HCT116 (cell line): ENCODE data around the gene OOSP4B. TPM values are rescaled to one million over a fixed set of nuclear protein-coding genes. Genes with fewer than 3 reads are reported as not detected.
"Not testable (repeated sequence)": the region's sequence is repeated elsewhere in the genome, so short reads cannot be mapped to it uniquely, and the experiment has no call there.

ENCODE experiments used
- ATAC-seq: fragments of 200-7000 bp; cut with Tn5 transposase; 2 replicates; pipeline ENCODE4 v1.9.1; 2020; ENCODE audit warnings: mild to moderate bottlenecking, moderate library complexity
- BruUV-seq: library from RNA; stranded (reverse); fragments of 400-500 nt; replicated peaks from 2 replicates; lab custom pipeline; 2021; lab: Mats Ljungman, UMichigan
- CTCF ChIA-PET: fragments of 300-600 bp; sonication (Branson Sonifier 250); formaldehyde crosslinking; loops from one replicate; lab custom pipeline; 2021; ENCODE audit warnings: antibody characterized with exemption; lab: Charles Lee
- POLR2A ChIA-PET: fragments of 300-600, 350-600 bp; sonication (Branson Sonifier 250); formaldehyde crosslinking; loops from one replicate; lab custom pipeline; 2021; ENCODE audit warnings: antibody characterized with exemption; lab: Charles Lee
- RAD21 ChIA-PET, 2 experiments: fragments of 300-600 bp; sonication (Branson Sonifier 250); formaldehyde crosslinking; loops; one replicate each; lab custom pipeline; 2023; ENCODE audit warnings: low total read pairs in 2 of 2; ENCODE audit not compliant: uncharacterized antibody in 2 of 2, unreplicated experiment in 2 of 2, low non-redundant PET in 1 of 2; lab: Charles Lee
- DNase-seq: peaks from one replicate; pipeline ENCODE4 v3.0.0-alpha.2; 2010; ENCODE audit warnings: low read depth, low spot score
- H2AFZ ChIP-seq: fragments of 200-600 bp; shearing (Covaris generic), sonication (generic); 2 replicates; pipeline ENCODE4 v1.6.1; 2017; ENCODE audit warnings: low read depth, mixed run types, mixed read lengths, antibody characterized with exemption, low read length; ENCODE audit not compliant: poor library complexity, severe bottlenecking
- H3K27ac ChIP-seq: 2 replicates; pipeline ENCODE4 v1.5.1; 2012; ENCODE audit warnings: low read depth, low read length
- H3K27me3 ChIP-seq: fragments of 200-600 bp; sonication (generic); 2 replicates; pipeline ENCODE4 v1.6.1; 2016; ENCODE audit warnings: mixed run types, low read length, mixed read lengths; ENCODE audit not compliant: insufficient read depth
- H3K36me3 ChIP-seq, 2 experiments: fragments of 200-500 bp in 1 of 2; fragments of 200-600 bp in 1 of 2; sonication (Bioruptor generic) in 1 of 2; sonication (generic) in 1 of 2; 2 replicates each; pipeline versions ENCODE4 v1.5.1 to v1.6.1; 2014 to 2016; ENCODE audit warnings: low read length in 2 of 2, inconsistent platforms in 1 of 2, mixed read lengths in 1 of 2, mixed run types in 1 of 2; ENCODE audit not compliant: insufficient read depth in 2 of 2, control insufficient read depth in 1 of 2
- H3K4me1 ChIP-seq, 2 experiments: fragments of 200-600 bp in 1 of 2; sonication (generic) in 1 of 2; 2 replicates each; pipeline versions ENCODE4 v1.5.1 to v1.6.1; 2012 to 2017; ENCODE audit warnings: low read length in 2 of 2, inconsistent platforms in 1 of 2, mild to moderate bottlenecking in 1 of 2, mixed read lengths in 1 of 2, mixed run types in 1 of 2, moderate library complexity in 1 of 2; ENCODE audit not compliant: insufficient read depth in 2 of 2, control insufficient read depth in 1 of 2
- H3K4me2 ChIP-seq: fragments of 200-600 bp; sonication (generic); 2 replicates; pipeline ENCODE4 v1.6.1; 2017; ENCODE audit warnings: mixed run types, low read length, mixed read lengths
- H3K4me3 ChIP-seq, 2 experiments: fragments of 200-600 bp in 1 of 2; sonication (generic) in 1 of 2; replicated peaks in 1 of 2; 2 replicates each; pipeline ENCODE4 v1.5.1; 2011 to 2016; ENCODE audit warnings: low read length in 2 of 2, control low read depth in 1 of 2, low read depth in 1 of 2, mild to moderate bottlenecking in 1 of 2, mixed read lengths in 1 of 2, mixed run types in 1 of 2
- H3K79me2 ChIP-seq: fragments of 200-600 bp; sonication (generic); 2 replicates; pipeline ENCODE4 v1.6.1; 2017; ENCODE audit warnings: mild to moderate bottlenecking, mixed run types, low read length, moderate library complexity, mixed read lengths; ENCODE audit not compliant: insufficient read depth
- H3K9ac ChIP-seq: fragments of 200-600 bp; sonication (generic); 2 replicates; pipeline ENCODE4 v1.6.1; 2016; ENCODE audit warnings: low read length, mixed read lengths
- H3K9me2 ChIP-seq: fragments of 200-600 bp; sonication (generic), shearing (Covaris generic); 2 replicates; pipeline ENCODE4 v1.6.1; 2017; ENCODE audit warnings: mixed run types, mild to moderate bottlenecking, moderate library complexity; ENCODE audit not compliant: insufficient read depth
- H3K9me3 ChIP-seq, 2 experiments: fragments of 200-500 bp in 1 of 2; fragments of 200-600 bp in 1 of 2; sonication (Bioruptor generic) in 1 of 2; sonication (generic) in 1 of 2; 2 replicates each; pipeline ENCODE4 v1.6.1; 2014 to 2017; ENCODE audit warnings: low read length in 2 of 2, mixed read lengths in 2 of 2, inconsistent platforms in 1 of 2, low read depth in 1 of 2, mild to moderate bottlenecking in 1 of 2, mixed run types in 1 of 2, moderate library complexity in 1 of 2; ENCODE audit not compliant: control insufficient read depth in 1 of 2, insufficient read depth in 1 of 2
- H4K20me1 ChIP-seq: fragments of 200-600 bp; sonication (generic), shearing (Covaris generic); 2 replicates; pipeline ENCODE4 v1.6.1; 2017; ENCODE audit warnings: mixed run types, mild to moderate bottlenecking, moderate library complexity; ENCODE audit not compliant: insufficient read depth
- EGR1 ChIP-seq: IDR thresholded peaks from 2 replicates; pipeline ENCODE4 v1.6.1; 2012; ENCODE audit warnings: low read depth
- EZH2 ChIP-seq: fragments of 200-600 bp; sonication (generic); IDR thresholded peaks from 2 replicates; pipeline ENCODE4 v1.6.1; 2017; ENCODE audit warnings: antibody characterized with exemption, mixed run types
- EZH2phosphoT487 ChIP-seq: fragments of 200-600 bp; IDR thresholded peaks from 2 replicates; pipeline ENCODE4 v1.6.1; 2018; ENCODE audit warnings: antibody characterized with exemption, borderline replicate concordance
- FOSL1 ChIP-seq: IDR thresholded peaks from 2 replicates; pipeline ENCODE4 v1.6.1; 2012; ENCODE audit warnings: low read depth
- JUND ChIP-seq: IDR thresholded peaks from 2 replicates; pipeline ENCODE4 v1.6.1; 2012
- RAD21 ChIP-seq: IDR thresholded peaks from 2 replicates; pipeline ENCODE4 v1.6.1; 2012; ENCODE audit warnings: low read depth, mild to moderate bottlenecking
- SIN3A ChIP-seq: IDR thresholded peaks from 2 replicates; pipeline ENCODE4 v1.6.1; 2012; ENCODE audit warnings: low read depth
- SP1 ChIP-seq: IDR thresholded peaks from 2 replicates; pipeline ENCODE4 v1.6.1; 2012; ENCODE audit warnings: low read depth
- TCF7L2 ChIP-seq: IDR thresholded peaks from 2 replicates; pipeline ENCODE4 v1.7.0; 2011; ENCODE audit warnings: borderline replicate concordance, inconsistent platforms; ENCODE audit not compliant: insufficient read depth, insufficient read length; ENCODE audit errors: extremely low read depth
- YY1 ChIP-seq: IDR thresholded peaks from 2 replicates; pipeline ENCODE4 v1.6.1; 2011; ENCODE audit warnings: low read length, low read depth, moderate library complexity, mild to moderate bottlenecking; ENCODE audit not compliant: insufficient replicate concordance; ENCODE audit errors: extremely low read depth
- ZFX ChIP-seq: fragments of 450-650 bp; IDR thresholded peaks from 2 replicates; pipeline ENCODE4 v1.6.1; 2017
- ZNF274 ChIP-seq: fragments of 200-500 bp; sonication (Bioruptor generic); IDR thresholded peaks from 2 replicates; pipeline ENCODE4 v1.6.1; 2014; ENCODE audit warnings: mild to moderate bottlenecking, low read depth, low read length, inconsistent platforms
- intact Hi-C: fragments of 100-400 bp; cut with micrococcal nuclease; formaldehyde crosslinking; loops from 2 replicates; pipeline ENCODE4 v1.10.0; 2022
- total RNA-seq: library from RNA; stranded (reverse); gene quantifications from one replicate; pipeline ENCODE4 v1.2.1, GENCODE V29; 2021; ENCODE audit not compliant: unreplicated experiment
- TF ChIP-seq, protein P1 (sequence below): IDR thresholded peaks from 2 replicates; pipeline ENCODE4 v1.6.1; 2011; ENCODE audit warnings: mild to moderate bottlenecking, low read length, moderate library complexity; ENCODE audit not compliant: insufficient replicate concordance; ENCODE audit errors: extremely low read depth
- TF ChIP-seq, protein P2 (sequence below): IDR thresholded peaks from 2 replicates; pipeline ENCODE4 v1.6.1; 2012

OOSP4B gene
- total RNA-seq, 1 experiment from 2014 or later = not detected

DNA sequence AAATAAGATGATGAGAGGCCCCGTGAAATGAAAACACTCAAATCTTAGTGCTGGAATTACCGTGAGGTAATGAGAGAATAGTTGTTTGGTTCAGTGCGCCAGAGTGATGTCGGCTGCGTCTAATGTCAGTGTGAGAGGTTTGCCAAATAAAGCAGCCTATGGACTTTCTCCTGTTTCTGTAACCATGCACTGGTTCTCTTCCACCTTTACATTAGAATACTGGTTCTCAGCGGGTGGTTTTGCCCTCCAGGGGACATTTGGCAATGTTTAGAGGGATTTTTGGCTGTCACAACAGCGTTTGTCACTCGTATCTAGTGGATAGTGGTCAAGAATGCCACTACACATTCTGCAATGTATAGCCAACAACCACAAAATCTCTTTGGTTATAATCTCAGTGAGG, 1.1 kb downstream of the OOSP4B start:
- Histone ChIP-seq H2AFZ (no peak overlapping the region), H3K9ac (no peak overlapping the region), H3K36me3 (no peaks in the 10 kb centered on the region), H3K4me2 (no peak overlapping the region), H3K4me3 (no peak overlapping the region), H3K9me2 (no peaks in the 10 kb centered on the region), H3K79me2 (no peaks in the 10 kb centered on the region), H4K20me1 (no peaks in the 10 kb centered on the region), H3K27ac (no peak overlapping the region), H3K9me3 (no peaks in the 10 kb centered on the region), H3K27me3 (no peaks in the 10 kb centered on the region), H3K4me1 (no peaks in the 10 kb centered on the region)
- TF ChIP-seq SP1 = no peak
- no peak for TF ChIP-seq SIN3A
- TF ChIP-seq EZH2 = no peak
- TF ChIP-seq, protein P1, sequence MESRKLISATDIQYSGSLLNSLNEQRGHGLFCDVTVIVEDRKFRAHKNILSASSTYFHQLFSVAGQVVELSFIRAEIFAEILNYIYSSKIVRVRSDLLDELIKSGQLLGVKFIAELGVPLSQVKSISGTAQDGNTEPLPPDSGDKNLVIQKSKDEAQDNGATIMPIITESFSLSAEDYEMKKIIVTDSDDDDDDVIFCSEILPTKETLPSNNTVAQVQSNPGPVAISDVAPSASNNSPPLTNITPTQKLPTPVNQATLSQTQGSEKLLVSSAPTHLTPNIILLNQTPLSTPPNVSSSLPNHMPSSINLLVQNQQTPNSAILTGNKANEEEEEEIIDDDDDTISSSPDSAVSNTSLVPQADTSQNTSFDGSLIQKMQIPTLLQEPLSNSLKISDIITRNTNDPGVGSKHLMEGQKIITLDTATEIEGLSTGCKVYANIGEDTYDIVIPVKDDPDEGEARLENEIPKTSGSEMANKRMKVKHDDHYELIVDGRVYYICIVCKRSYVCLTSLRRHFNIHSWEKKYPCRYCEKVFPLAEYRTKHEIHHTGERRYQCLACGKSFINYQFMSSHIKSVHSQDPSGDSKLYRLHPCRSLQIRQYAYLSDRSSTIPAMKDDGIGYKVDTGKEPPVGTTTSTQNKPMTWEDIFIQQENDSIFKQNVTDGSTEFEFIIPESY = no peak
- TF ChIP-seq FOSL1 = no peak
- TF ChIP-seq RAD21 = no peak
- TF ChIP-seq, protein P2, sequence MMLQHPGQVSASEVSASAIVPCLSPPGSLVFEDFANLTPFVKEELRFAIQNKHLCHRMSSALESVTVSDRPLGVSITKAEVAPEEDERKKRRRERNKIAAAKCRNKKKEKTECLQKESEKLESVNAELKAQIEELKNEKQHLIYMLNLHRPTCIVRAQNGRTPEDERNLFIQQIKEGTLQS = no peak
- TF ChIP-seq EZH2phosphoT487 = no peak
- no peak for TF ChIP-seq JUND
- TF ChIP-seq TCF7L2 = no peak
- TF ChIP-seq ZNF274 = no peak
- no peak for TF ChIP-seq EGR1
- TF ChIP-seq ZFX = no peak
- no peak for TF ChIP-seq YY1
- ChIA-PET CTCF (no interaction called here), RAD21 (no interaction called here), POLR2A (no interaction called here)
- DNase-seq (no peak), ATAC-seq (no peak)
- intact Hi-C loops = no loop called here
- no TSS peak for BruUV-seq

DNA sequence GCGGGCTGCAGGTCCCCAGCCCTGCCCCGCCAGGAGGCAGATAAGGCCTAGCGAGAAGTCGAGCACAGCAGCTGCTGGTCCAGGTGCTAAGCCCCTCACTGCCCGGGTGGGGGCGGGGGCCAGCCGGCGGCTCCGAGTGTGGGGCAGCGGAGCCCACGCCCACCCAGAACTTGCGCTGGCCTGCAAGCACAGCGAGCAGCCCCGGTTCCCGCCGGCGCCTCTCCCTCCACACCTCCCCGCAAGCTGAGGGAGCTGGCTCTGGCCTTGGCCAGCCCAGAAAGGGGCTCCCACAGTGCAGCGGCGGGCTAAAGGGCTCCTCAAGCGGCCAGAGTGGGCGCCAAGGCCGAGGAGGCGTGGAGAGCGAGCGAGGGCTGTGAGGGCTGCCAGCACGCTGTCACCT, 3.4 kb downstream of the OOSP4B start:
- POLR2A ChIA-PET, H3K4me3 ChIP-seq, H3K4me2 ChIP-seq, H4K20me1 ChIP-seq, H3K9me2 ChIP-seq, BruUV-seq, H3K9me3 ChIP-seq, intact Hi-C loops, H3K27ac ChIP-seq, CTCF ChIA-PET, ATAC-seq, H3K4me1 ChIP-seq, H2AFZ ChIP-seq, H3K9ac ChIP-seq, H3K79me2 ChIP-seq, DNase-seq, H3K27me3 ChIP-seq, H3K36me3 ChIP-seq, RAD21 ChIA-PET: not testable (repeated sequence)
